Adipocyte (in vitro differentiated cells): ENCODE data around the gene SERTAD4.
"Not testable (repeated sequence)": the region's sequence is repeated elsewhere in the genome, so short reads cannot be mapped to it uniquely, and the experiment has no call there.

Source experiments
- DNase-seq: peaks from one replicate; pipeline ENCODE4 v3.0.0-alpha.2; 2015; ENCODE audit warnings: low read depth
- H3K27me3 ChIP-seq: replicated peaks from 2 replicates; pipeline ENCODE4 v1.7.0; 2013; ENCODE audit warnings: mild to moderate bottlenecking, low read length, moderate library complexity; ENCODE audit not compliant: control insufficient read depth, insufficient read depth
- H3K36me3 ChIP-seq: 2 replicates; pipeline ENCODE4 v1.7.0; 2013; ENCODE audit warnings: low read length, mild to moderate bottlenecking, moderate library complexity; ENCODE audit not compliant: control insufficient read depth, insufficient read depth, severe bottlenecking
- H3K4me1 ChIP-seq: 2 replicates; pipeline ENCODE4 v1.7.0; 2013; ENCODE audit warnings: mild to moderate bottlenecking, low read length, moderate library complexity; ENCODE audit not compliant: control insufficient read depth, insufficient read depth
- H3K4me3 ChIP-seq: 2 replicates; pipeline ENCODE4 v1.7.0; 2013; ENCODE audit warnings: mild to moderate bottlenecking, low read length, moderate library complexity
- H3K9ac ChIP-seq: 2 replicates; pipeline ENCODE4 v1.7.0; 2013; ENCODE audit warnings: mild to moderate bottlenecking, low read length, moderate library complexity
- H3K9me3 ChIP-seq: 2 replicates; pipeline ENCODE4 v1.7.0; 2013; ENCODE audit warnings: mild to moderate bottlenecking, low read length, moderate library complexity; ENCODE audit not compliant: control insufficient read depth

Gene SERTAD4

GRCh38 chr1:210262167-210262896, 29.7 kb downstream of the SERTAD4 start:
- H3K4me3 ChIP-seq: no peak overlapping the region
- H3K9ac ChIP-seq: peak overlapping the region; percentile 3
- no peaks in the 10 kb centered on the region for H3K27me3 ChIP-seq
- no peaks in the 10 kb centered on the region for H3K36me3 ChIP-seq
- peak; percentile 92 for DNase-seq
- H3K9me3 ChIP-seq: no peaks in the 10 kb centered on the region
- H3K4me1 ChIP-seq: peaks cover 47% of the 10 kb centered on the region

GRCh38 chr1:210262897-210263272, 30.3 kb downstream of the SERTAD4 start:
- H3K27me3 ChIP-seq: no peaks in the 10 kb centered on the region
- no peaks in the 10 kb centered on the region for H3K9me3 ChIP-seq
- no peak overlapping the region for H3K4me3 ChIP-seq
- H3K9ac ChIP-seq: peak overlapping the region; percentile 3
- peaks cover 47% of the 10 kb centered on the region for H3K4me1 ChIP-seq
- no peaks in the 10 kb centered on the region for H3K36me3 ChIP-seq
- peak; percentile 81 for DNase-seq

DNA sequence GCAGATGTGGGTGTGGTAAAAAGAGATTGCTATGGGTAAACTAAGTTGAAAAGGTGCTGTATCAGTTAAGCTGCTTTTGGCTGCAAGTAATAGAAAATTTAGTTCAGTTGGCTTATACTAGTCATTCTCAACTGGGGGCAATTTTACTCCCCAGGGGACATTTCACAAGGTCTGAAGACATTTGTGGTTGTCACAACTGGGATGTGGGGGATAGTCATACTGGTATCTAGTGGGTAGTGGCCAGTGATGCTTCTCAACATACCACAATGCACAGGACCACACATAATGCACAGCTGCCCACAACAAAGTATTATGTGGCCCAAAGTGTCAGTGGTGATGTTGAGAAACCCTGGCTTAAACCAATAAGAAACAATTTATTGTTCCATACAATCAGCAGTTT, 31.4 kb downstream of the SERTAD4 start:
- Histone ChIP-seq H3K27me3 (peaks cover under 1% of the 10 kb centered on the region), H3K9ac (no peak overlapping the region), H3K9me3 (no peaks in the 10 kb centered on the region), H3K4me1 (peaks cover 41% of the 10 kb centered on the region), H3K36me3 (no peaks in the 10 kb centered on the region), H3K4me3 (no peak overlapping the region)
- DNase-seq: no peak

DNA sequence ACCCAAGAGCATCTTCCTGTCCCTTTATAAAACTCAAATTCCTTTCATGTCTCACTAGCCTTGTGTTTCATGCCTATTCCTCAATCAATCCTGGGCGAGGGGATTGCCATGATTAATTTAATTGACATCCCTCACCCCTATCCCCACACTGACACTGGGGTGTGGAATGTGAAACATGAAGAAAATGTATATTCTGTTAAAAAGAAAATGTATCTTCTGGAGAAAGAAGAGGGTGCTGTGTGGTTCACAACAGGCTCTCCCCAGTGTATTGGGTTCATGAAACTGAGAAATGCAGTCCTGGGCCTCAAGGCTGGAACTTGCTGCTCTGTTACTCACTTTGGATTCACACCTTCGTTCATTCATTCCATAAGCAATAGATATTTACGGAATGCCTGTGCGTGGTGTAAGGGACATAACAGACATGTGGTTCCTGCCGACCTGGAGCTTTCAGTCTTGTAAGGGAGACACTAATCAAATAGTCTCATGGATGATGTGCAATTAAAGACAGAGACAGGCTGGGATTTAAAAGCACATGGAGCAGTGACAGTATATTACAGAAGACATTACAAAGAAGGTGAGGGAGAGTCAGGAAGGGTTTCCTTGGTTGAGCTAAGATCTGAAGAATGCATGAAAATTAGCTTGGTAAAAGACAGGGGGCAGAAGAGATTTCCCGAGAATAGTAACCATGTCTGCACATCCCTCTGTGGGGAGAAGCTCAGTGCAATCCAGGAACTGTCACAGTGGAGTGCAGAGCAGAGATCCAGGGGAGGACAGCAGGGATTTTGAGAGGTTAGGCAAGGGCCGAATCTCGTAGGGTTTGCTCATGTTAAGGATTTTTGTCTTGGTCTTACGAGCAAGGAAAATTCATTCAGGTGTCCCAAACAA, 32.1 kb downstream of the SERTAD4 start:
- Histone ChIP-seq H3K9me3 (no peaks in the 10 kb centered on the region), H3K4me3 (no peak overlapping the region), H3K4me1 (peaks cover 34% of the 10 kb centered on the region), H3K36me3 (no peaks in the 10 kb centered on the region), H3K27me3 (peaks cover 6% of the 10 kb centered on the region), H3K9ac (no peak overlapping the region)
- no peak for DNase-seq

GRCh38 chr1:210265392-210265955, 32.9 kb downstream of the SERTAD4 start:
- H3K9ac ChIP-seq, H3K27me3 ChIP-seq, H3K4me3 ChIP-seq, H3K36me3 ChIP-seq, H3K9me3 ChIP-seq: not testable (repeated sequence)
- peak; percentile 65 for DNase-seq
- H3K4me1 ChIP-seq: peaks cover 30% of the 10 kb centered on the region

DNA sequence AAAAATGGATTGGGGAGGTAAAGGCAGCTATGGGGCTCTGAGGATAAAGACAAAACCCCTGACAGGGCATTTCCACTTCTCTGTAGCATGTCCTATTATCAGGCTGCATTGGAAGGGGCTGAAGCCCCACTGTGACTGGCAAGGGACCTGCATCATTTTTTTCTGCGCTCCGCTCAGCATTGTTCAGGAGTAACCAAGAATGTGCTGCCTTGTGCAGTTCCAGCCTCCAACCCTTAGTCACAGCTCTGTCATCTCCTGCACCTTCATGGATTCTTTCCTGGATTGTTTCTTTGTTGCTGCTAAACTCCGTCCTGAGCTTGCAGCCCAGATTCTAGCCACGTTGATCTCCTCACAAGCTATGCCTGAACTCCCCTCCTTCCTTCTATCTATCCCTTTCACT, 37.4 kb downstream of the SERTAD4 start:
- no peaks in the 10 kb centered on the region for H3K4me1 ChIP-seq
- H3K4me3 ChIP-seq: no peak overlapping the region
- H3K36me3 ChIP-seq: no peaks in the 10 kb centered on the region
- no peak for DNase-seq
- H3K9me3 ChIP-seq: no peaks in the 10 kb centered on the region
- no peak overlapping the region for H3K9ac ChIP-seq
- peaks cover 6% of the 10 kb centered on the region for H3K27me3 ChIP-seq

GRCh38 chr1:210272666-210273065, 40.1 kb downstream of the SERTAD4 start:
- H3K9me3 ChIP-seq: no peaks in the 10 kb centered on the region
- H3K4me3 ChIP-seq: no peak overlapping the region
- H3K27me3 ChIP-seq: peaks cover 6% of the 10 kb centered on the region
- H3K36me3 ChIP-seq: no peaks in the 10 kb centered on the region
- H3K9ac ChIP-seq: no peak overlapping the region
- no peaks in the 10 kb centered on the region for H3K4me1 ChIP-seq
- peak; percentile 74 for DNase-seq

GRCh38 chr1:210280221-210280620, 47.6 kb downstream of the SERTAD4 start:
- H3K27me3 ChIP-seq: peaks cover 16% of the 10 kb centered on the region
- no peaks in the 10 kb centered on the region for H3K4me1 ChIP-seq
- no peak overlapping the region for H3K4me3 ChIP-seq
- no peak for DNase-seq
- H3K36me3 ChIP-seq: no peaks in the 10 kb centered on the region
- peaks cover 45% of the 10 kb centered on the region for H3K9me3 ChIP-seq
- no peak overlapping the region for H3K9ac ChIP-seq

DNA sequence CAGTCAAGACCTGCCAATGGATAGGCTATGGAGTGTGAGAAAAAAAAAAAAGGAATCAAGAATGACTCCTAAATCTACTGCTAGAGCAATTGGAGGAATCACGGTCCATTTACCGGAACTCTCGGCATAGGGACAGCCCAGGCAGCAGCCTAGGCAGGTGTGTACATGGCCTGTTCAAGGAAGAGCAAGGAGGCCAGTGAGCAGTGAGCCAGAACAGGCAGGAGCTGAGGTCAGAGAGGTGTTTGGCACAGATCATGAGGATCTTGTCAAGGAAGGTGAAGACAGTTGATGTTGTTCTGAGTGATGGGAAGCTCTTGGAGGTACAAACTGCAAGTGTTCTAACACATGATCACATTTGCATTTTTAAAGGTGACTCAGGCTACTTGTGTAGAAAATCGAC, 55.5 kb downstream of the SERTAD4 start:
- no peak overlapping the region for H3K4me3 ChIP-seq
- no peaks in the 10 kb centered on the region for H3K36me3 ChIP-seq
- H3K27me3 ChIP-seq: peaks cover 25% of the 10 kb centered on the region
- no peak for DNase-seq
- H3K4me1 ChIP-seq: peaks cover 23% of the 10 kb centered on the region
- H3K9me3 ChIP-seq: peaks cover 8% of the 10 kb centered on the region
- no peak overlapping the region for H3K9ac ChIP-seq

- Histone ChIP-seq H3K4me3 (no peak overlapping the region), H3K4me1 (peaks cover 32% of the 10 kb centered on the region), H3K27me3 (peaks cover 25% of the 10 kb centered on the region), H3K9ac (no peak overlapping the region), H3K36me3 (no peaks in the 10 kb centered on the region), H3K9me3 (peaks cover 8% of the 10 kb centered on the region)
- DNase-seq: no peak
Observed at GRCh38 chr1:210289248-210289647, 56.7 kb downstream of the SERTAD4 start.

DNA sequence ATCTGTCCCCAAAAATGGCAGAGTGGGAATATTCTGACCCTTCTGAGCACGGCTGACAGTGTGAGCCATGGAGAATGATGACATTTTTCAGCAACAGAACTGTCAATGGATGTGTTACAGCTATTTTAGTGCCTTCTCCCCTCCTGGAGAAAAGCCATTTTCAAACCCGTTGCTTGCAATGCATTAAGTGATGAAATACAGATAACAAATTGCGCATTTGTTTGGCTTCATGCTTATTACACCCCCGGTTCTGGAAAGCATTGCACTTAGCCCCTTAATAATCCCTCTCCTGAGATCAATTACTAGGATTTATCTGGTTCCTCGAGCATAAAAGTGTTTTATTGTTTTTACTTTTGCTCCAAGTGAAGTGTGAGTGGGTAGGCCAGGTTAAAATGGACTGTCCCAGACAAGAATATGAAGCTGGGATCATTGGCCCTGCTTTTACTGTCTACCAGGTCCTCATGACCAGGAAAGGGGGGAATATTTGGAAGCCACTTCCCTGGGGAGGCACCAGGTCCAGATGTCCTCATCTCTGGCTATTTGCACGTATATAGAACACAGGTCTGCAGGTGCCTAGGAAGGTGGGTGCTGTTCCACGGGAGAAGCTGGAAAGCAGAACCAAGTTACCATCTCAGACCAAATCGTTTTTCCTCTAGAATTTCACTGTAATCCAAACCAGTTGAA, 58.6 kb downstream of the SERTAD4 start:
- no peak overlapping the region for H3K4me3 ChIP-seq

More for the DNA sequence above, 58.6 kb downstream of the SERTAD4 start:
- Histone ChIP-seq H3K9ac (no peak overlapping the region), H3K36me3 (no peaks in the 10 kb centered on the region), H3K27me3 (peaks cover 9% of the 10 kb centered on the region), H3K4me1 (peaks cover 48% of the 10 kb centered on the region), H3K9me3 (no peaks in the 10 kb centered on the region)
- peak; percentile 28 for DNase-seq
